Measurements from ENCODE around the gene MAGI2. TPM values are rescaled to one million over a fixed set of nuclear protein-coding genes. Genes with fewer than 3 reads are reported as not detected.

MAGI2 gene
- total RNA-seq, 1 donor from 2014 or later: 64.2 TPM

DNA sequence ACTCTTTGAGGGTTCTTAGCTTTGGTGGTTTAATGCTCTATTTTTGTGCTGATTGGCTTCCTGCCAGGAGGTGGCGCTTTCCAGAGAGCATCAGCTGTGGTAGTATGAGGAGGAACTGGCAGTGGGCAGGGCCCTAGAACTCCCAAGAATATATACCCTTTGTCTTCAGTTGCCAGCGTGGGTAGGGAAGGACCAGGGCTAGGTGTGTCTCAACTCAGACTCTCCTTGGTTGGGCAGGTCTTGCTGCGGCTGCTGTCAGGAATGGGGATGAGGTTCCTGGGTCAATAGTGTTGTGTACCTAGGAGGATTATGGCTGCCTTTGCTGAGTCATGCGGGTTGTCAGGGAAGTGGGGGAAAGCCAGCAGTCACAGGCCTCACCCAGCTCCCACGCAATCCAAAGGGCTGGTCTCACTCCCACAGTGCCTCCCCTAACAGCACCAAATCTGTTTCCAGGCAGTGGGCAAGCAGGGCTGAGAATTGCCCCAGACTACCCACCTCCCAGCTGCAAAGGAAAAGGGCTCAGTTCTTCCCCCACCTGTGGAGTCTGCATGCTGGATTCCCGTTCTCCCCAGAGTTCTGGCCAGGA lies 1463.4 kb downstream of the MAGI2 start:
- H3K9me3 Mint-ChIP-seq (ENCODE audit: unreplicated experiment): no peaks in the 10 kb centered on the region
- TF ChIP-seq, protein P1, sequence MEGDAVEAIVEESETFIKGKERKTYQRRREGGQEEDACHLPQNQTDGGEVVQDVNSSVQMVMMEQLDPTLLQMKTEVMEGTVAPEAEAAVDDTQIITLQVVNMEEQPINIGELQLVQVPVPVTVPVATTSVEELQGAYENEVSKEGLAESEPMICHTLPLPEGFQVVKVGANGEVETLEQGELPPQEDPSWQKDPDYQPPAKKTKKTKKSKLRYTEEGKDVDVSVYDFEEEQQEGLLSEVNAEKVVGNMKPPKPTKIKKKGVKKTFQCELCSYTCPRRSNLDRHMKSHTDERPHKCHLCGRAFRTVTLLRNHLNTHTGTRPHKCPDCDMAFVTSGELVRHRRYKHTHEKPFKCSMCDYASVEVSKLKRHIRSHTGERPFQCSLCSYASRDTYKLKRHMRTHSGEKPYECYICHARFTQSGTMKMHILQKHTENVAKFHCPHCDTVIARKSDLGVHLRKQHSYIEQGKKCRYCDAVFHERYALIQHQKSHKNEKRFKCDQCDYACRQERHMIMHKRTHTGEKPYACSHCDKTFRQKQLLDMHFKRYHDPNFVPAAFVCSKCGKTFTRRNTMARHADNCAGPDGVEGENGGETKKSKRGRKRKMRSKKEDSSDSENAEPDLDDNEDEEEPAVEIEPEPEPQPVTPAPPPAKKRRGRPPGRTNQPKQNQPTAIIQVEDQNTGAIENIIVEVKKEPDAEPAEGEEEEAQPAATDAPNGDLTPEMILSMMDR (IDR thresholded peaks at IDR 0.05; ENCODE audit: partially characterized antibody, unreplicated experiment): peak; percentile 36
- peaks cover 2% of the 10 kb centered on the region for H3K27me3 Mint-ChIP-seq (ENCODE audit: unreplicated experiment)
- H3K27ac Mint-ChIP-seq (ENCODE audit: unreplicated experiment): no peak overlapping the region
- H3K36me3 Mint-ChIP-seq (ENCODE audit: unreplicated experiment): peaks cover 6% of the 10 kb centered on the region
- H3K4me3 Mint-ChIP-seq (ENCODE audit: unreplicated experiment): no peak overlapping the region
- peaks cover 7% of the 10 kb centered on the region for H3K4me1 Mint-ChIP-seq (ENCODE audit: low read depth, unreplicated experiment)
- DNase-seq: peak; percentile 25

DNA sequence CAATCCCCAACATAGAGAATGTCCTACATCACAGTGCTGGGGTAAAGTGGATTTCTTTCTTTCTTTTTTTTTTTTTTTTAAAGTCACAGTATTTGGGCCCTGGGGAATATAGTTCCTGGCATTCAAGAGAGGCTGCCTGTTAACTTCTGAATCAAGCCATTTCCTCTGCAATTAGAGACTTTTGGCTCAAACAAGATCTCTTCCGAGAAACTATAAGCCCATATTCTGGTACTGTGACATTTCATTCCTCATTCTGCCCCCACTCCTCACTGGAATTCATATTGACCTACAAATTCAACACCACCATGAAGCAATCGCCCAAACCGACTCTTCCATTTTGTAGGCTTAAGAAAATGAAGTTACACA lies 1467.5 kb downstream of the MAGI2 start:
- Mint-ChIP-seq H3K9me3 (ENCODE audit: unreplicated experiment) (no peaks in the 10 kb centered on the region), H3K36me3 (ENCODE audit: unreplicated experiment) (peaks cover 6% of the 10 kb centered on the region), H3K4me3 (ENCODE audit: unreplicated experiment) (no peak overlapping the region), H3K4me1 (ENCODE audit: low read depth, unreplicated experiment) (peaks cover 5% of the 10 kb centered on the region), H3K27me3 (ENCODE audit: unreplicated experiment) (peaks cover 2% of the 10 kb centered on the region), H3K27ac (ENCODE audit: unreplicated experiment) (no peak overlapping the region)
- no peak for DNase-seq
- TF ChIP-seq, protein P1 (IDR thresholded peaks at IDR 0.05; ENCODE audit: partially characterized antibody, unreplicated experiment): no peak

DNA sequence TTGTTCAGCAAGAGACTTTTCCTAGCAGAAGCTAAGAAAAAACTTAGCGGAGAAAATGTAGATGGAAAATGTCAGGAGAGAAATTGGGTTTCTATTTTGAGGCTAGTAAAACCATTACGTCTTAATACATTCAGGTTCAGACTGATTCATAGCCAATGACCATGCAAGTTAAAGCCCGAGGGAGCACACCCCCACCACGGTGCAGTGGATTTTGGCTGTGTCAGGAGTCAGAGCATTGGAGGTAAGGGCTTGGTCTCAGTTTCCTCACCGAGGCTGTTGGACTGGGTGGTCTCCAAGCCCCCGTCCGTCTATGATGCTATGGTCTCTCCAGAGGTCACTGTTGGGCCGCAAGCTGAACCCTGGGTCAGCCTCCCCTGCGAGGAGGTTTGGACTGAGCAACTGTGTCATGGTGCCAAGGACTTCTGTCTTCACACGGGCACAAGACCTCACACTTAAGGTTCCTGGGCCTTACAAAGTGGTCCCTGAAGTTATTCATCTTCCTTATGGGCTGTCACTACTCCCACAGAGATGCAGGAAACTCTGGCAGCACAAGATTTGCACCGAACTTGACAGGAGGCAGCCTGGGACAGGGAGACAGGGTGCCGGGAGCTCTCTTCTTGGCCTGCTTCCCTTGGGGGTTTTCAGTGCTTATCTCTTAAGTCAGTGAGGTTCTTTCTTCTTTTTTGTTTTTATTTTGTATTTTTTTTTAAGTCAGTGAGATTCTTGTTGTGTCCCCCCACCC lies 1468.1 kb downstream of the MAGI2 start:
- Mint-ChIP-seq H3K27me3 (ENCODE audit: unreplicated experiment) (no peaks in the 10 kb centered on the region), H3K4me3 (ENCODE audit: unreplicated experiment) (no peak overlapping the region), H3K27ac (ENCODE audit: unreplicated experiment) (no peak overlapping the region), H3K36me3 (ENCODE audit: unreplicated experiment) (peaks cover 6% of the 10 kb centered on the region), H3K9me3 (ENCODE audit: unreplicated experiment) (no peaks in the 10 kb centered on the region), H3K4me1 (ENCODE audit: low read depth, unreplicated experiment) (peaks cover 5% of the 10 kb centered on the region)
- TF ChIP-seq, protein P1 (IDR thresholded peaks at IDR 0.05; ENCODE audit: partially characterized antibody, unreplicated experiment): no peak
- DNase-seq: no peak

DNA sequence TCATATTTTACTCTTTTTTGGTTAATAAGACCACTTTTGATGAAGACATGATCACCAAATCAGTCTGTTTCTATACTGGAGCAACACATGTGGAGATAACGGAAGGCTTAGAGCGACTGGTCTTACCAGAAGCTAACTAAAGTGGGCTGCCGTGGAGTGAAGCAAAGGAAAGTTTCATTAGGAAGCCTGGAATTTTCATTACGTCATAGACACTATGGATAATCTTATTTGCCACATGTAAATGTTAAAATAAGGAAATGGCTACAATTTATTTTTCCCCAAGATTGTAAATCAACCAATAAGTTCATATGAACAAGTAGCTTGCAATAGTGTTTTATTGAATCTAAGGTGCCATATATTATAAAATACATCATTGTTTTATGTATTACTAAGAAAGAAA lies 1469.5 kb downstream of the MAGI2 start:
- TF ChIP-seq, protein P1 (IDR thresholded peaks at IDR 0.05; ENCODE audit: partially characterized antibody, unreplicated experiment): no peak
- H3K9me3 Mint-ChIP-seq (ENCODE audit: unreplicated experiment): no peaks in the 10 kb centered on the region
- H3K4me3 Mint-ChIP-seq (ENCODE audit: unreplicated experiment): no peak overlapping the region
- peaks cover 2% of the 10 kb centered on the region for H3K36me3 Mint-ChIP-seq (ENCODE audit: unreplicated experiment)
- DNase-seq: no peak
- no peaks in the 10 kb centered on the region for H3K27me3 Mint-ChIP-seq (ENCODE audit: unreplicated experiment)
- H3K4me1 Mint-ChIP-seq (ENCODE audit: low read depth, unreplicated experiment): peaks cover 5% of the 10 kb centered on the region
- no peak overlapping the region for H3K27ac Mint-ChIP-seq (ENCODE audit: unreplicated experiment)

DNA sequence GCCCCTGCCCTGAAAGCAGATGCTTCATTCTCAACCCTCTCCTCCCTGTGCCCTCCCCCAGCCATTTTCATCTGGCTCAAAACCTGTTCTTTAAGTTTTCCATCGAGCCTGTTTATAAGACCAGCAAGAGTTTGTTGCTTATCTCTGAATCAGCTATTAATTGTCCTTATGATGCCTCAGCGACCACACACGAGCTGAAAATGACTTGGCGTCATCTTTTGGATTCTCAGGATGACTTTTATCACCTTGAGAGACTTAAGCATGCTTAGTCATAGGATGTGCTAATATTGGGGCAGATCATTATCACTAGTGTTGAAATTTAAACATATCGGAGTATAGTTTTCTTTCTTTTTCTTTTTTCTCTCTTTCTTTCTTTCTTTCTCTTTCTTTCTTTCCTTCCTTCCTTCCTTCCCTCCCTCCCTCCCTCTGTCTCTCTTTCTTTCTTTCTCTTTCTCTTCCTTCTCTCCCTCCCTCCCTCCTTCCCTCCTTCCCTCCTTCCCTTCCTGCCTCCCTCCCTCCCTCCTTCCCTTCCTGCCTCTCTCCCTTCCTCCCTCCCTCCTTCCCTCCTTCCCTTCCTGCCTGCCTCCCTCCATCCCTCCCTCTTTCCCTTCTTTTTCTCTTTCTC lies 1470.4 kb downstream of the MAGI2 start:
- H3K27ac Mint-ChIP-seq (ENCODE audit: unreplicated experiment): no peak overlapping the region
- H3K4me3 Mint-ChIP-seq (ENCODE audit: unreplicated experiment): no peak overlapping the region

More for the DNA sequence above, 1470.4 kb downstream of the MAGI2 start:
- Mint-ChIP-seq H3K36me3 (ENCODE audit: unreplicated experiment) (no peaks in the 10 kb centered on the region), H3K4me1 (ENCODE audit: low read depth, unreplicated experiment) (peaks cover 5% of the 10 kb centered on the region), H3K27me3 (ENCODE audit: unreplicated experiment) (no peaks in the 10 kb centered on the region), H3K9me3 (ENCODE audit: unreplicated experiment) (no peaks in the 10 kb centered on the region)
- TF ChIP-seq, protein P1 (IDR thresholded peaks at IDR 0.05; ENCODE audit: partially characterized antibody, unreplicated experiment): no peak
- DNase-seq: no peak

Measured in glutamatergic neuron (in vitro differentiated cells).